GM13976 (cell line): ENCODE measurements around the gene D2HGDH.

Experiments used
- DNase-seq: peaks from one replicate; pipeline ENCODE4 v3.0.0; 2012; ENCODE audit warnings: low spot score
- CTCF ChIP-seq: IDR thresholded peaks from 2 replicates; pipeline ENCODE4 v1.5.1; 2012; ENCODE audit warnings: borderline replicate concordance, mild to moderate bottlenecking; ENCODE audit not compliant: insufficient read depth; ENCODE audit errors: extremely low read depth, missing control alignments, control extremely low read depth
- in situ Hi-C: fragments of 300-500 bp; cut with MboI; formaldehyde crosslinking; loops from one replicate; pipeline ENCODE4 v1.12.0; 2022; ENCODE audit warnings: low sequenced_read_pairs, mixed read lengths, inconsistent platforms; ENCODE audit not compliant: unreplicated experiment

Gene D2HGDH

GRCh38 chr2:241734467-241735208, at the start of gene D2HGDH:
Gene D2HGDH, plus strand, starts transcription at chr2:241734630. Its CDS starts 595 bp downstream, at chr2:241735225.
- DNase-seq, result peak; percentile 98
- TF ChIP-seq CTCF, result no peak
- in situ Hi-C loops, result loop anchor here (10.0 kb wide), 1 partner anchor 140 kb away; no protein-coding TSS in a partner anchor

GRCh38 chr2:241686324-241686649, 48.1 kb upstream of the D2HGDH start:
- in situ Hi-C loops, result no loop called here
- DNase-seq, result no peak
- TF ChIP-seq CTCF, result no peak

GRCh38 chr2:241686650-241687425, 47.6 kb upstream of the D2HGDH start, which contains the start of gene DTYMK:
Gene DTYMK, minus strand, starts transcription at chr2:241686815. Its CDS starts 32 bp downstream, at chr2:241686783.
- in situ Hi-C loops, result no loop called here
- no peak for TF ChIP-seq CTCF
- peak; percentile 99 for DNase-seq

GRCh38 chr2:241689306-241689705, 45.1 kb upstream of the D2HGDH start:
- TF ChIP-seq CTCF, result no peak
- DNase-seq, result no peak
- in situ Hi-C loops, result no loop called here

- no peak for TF ChIP-seq CTCF
Measured at GRCh38 chr2:241690202-241690717, 44.2 kb upstream of the D2HGDH start.

GRCh38 chr2:241692448-241692847, 42.0 kb upstream of the D2HGDH start:
- no peak for DNase-seq
- no peak for TF ChIP-seq CTCF
- in situ Hi-C loops, result no loop called here

More at GRCh38 chr2:241690202-241690717, 44.2 kb upstream of the D2HGDH start:
- no peak for DNase-seq
- in situ Hi-C loops, result no loop called here
